Measurements from ENCODE around the gene PTPRR.

The PTPRR gene

GRCh38 chr12:70706611-70707010 is 213.9 kb downstream of the PTPRR start:
- DNase-seq (ENCODE audit: low read depth in 3 of 3, low spot score in 1 of 3), result no peak

- no peak for DNase-seq (ENCODE audit: low read depth in 3 of 3, low spot score in 1 of 3)
Observed at GRCh38 chr12:70698345-70698744, 222.2 kb downstream of the PTPRR start.

- no peak for DNase-seq (ENCODE audit: low read depth in 3 of 3, low spot score in 1 of 3)
Observed at GRCh38 chr12:70695361-70696023, 225.0 kb downstream of the PTPRR start.

- no peak for DNase-seq (ENCODE audit: low read depth in 3 of 3, low spot score in 1 of 3)
Observed at GRCh38 chr12:70692681-70693288, 227.8 kb downstream of the PTPRR start.

- no peak for DNase-seq (ENCODE audit: low read depth in 3 of 3, low spot score in 1 of 3)
Observed at GRCh38 chr12:70691018-70691672, 229.4 kb downstream of the PTPRR start.

- no peak for DNase-seq (ENCODE audit: low read depth in 3 of 3, low spot score in 1 of 3)
Observed at GRCh38 chr12:70686907-70687306, 233.6 kb downstream of the PTPRR start.

- DNase-seq (ENCODE audit: low read depth in 3 of 3, low spot score in 1 of 3), result no peak
Observed at GRCh38 chr12:70686299-70686698, 234.2 kb downstream of the PTPRR start.

- no peak for DNase-seq (ENCODE audit: low read depth in 3 of 3, low spot score in 1 of 3)
Observed at GRCh38 chr12:70683976-70684375, 236.6 kb downstream of the PTPRR start.

- no peak for DNase-seq (ENCODE audit: low read depth in 3 of 3, low spot score in 1 of 3)
Observed at GRCh38 chr12:70671698-70672097, 248.8 kb downstream of the PTPRR start.

- no peak for DNase-seq (ENCODE audit: low read depth in 3 of 3, low spot score in 1 of 3)
Observed at GRCh38 chr12:70670948-70671347, 249.6 kb downstream of the PTPRR start.

GRCh38 chr12:70667253-70667652 is 253.3 kb downstream of the PTPRR start:
- DNase-seq (ENCODE audit: low read depth in 3 of 3, low spot score in 1 of 3), result no peak

GRCh38 chr12:70666364-70666763 is 254.2 kb downstream of the PTPRR start:
- no peak for DNase-seq (ENCODE audit: low read depth in 3 of 3, low spot score in 1 of 3)

- no peak for DNase-seq (ENCODE audit: low read depth in 3 of 3, low spot score in 1 of 3)
Observed at GRCh38 chr12:70664465-70664881, 256.1 kb downstream of the PTPRR start.

- DNase-seq (ENCODE audit: low read depth in 3 of 3, low spot score in 1 of 3), result no peak
Observed at GRCh38 chr12:70663838-70664237, 256.7 kb downstream of the PTPRR start.

- no peak for DNase-seq (ENCODE audit: low read depth in 3 of 3, low spot score in 1 of 3)
Observed at GRCh38 chr12:70661466-70662161, 258.9 kb downstream of the PTPRR start.

GRCh38 chr12:70660620-70661219 is 259.8 kb downstream of the PTPRR start:
- no peak for DNase-seq (ENCODE audit: low read depth in 3 of 3, low spot score in 1 of 3)

GRCh38 chr12:70660002-70660604 is 260.4 kb downstream of the PTPRR start:
- no peak for DNase-seq (ENCODE audit: low read depth in 3 of 3, low spot score in 1 of 3)

- no peak for DNase-seq (ENCODE audit: low read depth in 3 of 3, low spot score in 1 of 3)
Observed at GRCh38 chr12:70659077-70659606, 261.4 kb downstream of the PTPRR start.

- DNase-seq (ENCODE audit: low read depth in 3 of 3, low spot score in 1 of 3), result no peak
Observed at GRCh38 chr12:70657616-70658286, 262.8 kb downstream of the PTPRR start.

GRCh38 chr12:70652451-70652850 is 268.1 kb downstream of the PTPRR start:
- no peak for DNase-seq (ENCODE audit: low read depth in 3 of 3, low spot score in 1 of 3)
